ENCODE results near the gene CD38. TPM values are rescaled to one million over a fixed set of nuclear protein-coding genes. Genes with fewer than 3 reads are reported as not detected.

Gene CD38
- total RNA-seq, 1 experiment from 2014 or later = not detected

DNA sequence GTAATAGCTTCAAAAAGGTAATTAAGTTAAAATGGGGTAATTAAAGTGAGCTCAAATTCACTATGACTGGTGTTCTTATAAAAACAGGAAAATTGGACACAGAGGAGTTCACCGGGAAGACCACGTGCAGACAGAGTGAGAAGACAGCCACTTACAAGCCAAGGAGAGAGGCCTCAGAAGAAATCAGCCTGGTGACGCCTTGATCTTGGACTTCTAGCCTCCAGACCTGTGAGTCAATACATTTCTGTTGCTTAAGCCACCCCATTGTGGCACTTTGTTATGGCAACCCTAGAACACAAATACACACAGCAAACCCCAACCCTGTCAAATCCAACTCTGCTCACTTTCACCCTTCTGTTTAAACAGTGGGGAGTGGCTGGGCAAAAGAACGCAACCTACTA is 4.1 kb upstream of the CD38 start:
- Mint-ChIP-seq H3K4me3 (ENCODE audit: unreplicated experiment) (no peak overlapping the region), H3K36me3 (ENCODE audit: insufficient read depth, unreplicated experiment) (no peaks in the 10 kb centered on the region), H3K9me3 (ENCODE audit: unreplicated experiment) (no peaks in the 10 kb centered on the region), H3K4me1 (ENCODE audit: insufficient read depth, unreplicated experiment) (no peaks in the 10 kb centered on the region), H3K27ac (ENCODE audit: low read depth, unreplicated experiment) (no peak overlapping the region), H3K27me3 (ENCODE audit: insufficient read depth, unreplicated experiment) (peaks cover 43% of the 10 kb centered on the region)
- TF ChIP-seq, protein P1, sequence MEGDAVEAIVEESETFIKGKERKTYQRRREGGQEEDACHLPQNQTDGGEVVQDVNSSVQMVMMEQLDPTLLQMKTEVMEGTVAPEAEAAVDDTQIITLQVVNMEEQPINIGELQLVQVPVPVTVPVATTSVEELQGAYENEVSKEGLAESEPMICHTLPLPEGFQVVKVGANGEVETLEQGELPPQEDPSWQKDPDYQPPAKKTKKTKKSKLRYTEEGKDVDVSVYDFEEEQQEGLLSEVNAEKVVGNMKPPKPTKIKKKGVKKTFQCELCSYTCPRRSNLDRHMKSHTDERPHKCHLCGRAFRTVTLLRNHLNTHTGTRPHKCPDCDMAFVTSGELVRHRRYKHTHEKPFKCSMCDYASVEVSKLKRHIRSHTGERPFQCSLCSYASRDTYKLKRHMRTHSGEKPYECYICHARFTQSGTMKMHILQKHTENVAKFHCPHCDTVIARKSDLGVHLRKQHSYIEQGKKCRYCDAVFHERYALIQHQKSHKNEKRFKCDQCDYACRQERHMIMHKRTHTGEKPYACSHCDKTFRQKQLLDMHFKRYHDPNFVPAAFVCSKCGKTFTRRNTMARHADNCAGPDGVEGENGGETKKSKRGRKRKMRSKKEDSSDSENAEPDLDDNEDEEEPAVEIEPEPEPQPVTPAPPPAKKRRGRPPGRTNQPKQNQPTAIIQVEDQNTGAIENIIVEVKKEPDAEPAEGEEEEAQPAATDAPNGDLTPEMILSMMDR (IDR thresholded peaks at IDR 0.05; ENCODE audit: unreplicated experiment) = no peak
- CTCF ChIA-PET = interaction anchor here (0.6 to 0.7 kb wide), 2 partner anchors 55 to 179 kb away, joined by 3 to 5 read pairs; no protein-coding TSS in a partner anchor
- DNase-seq (ENCODE audit: unreplicated experiment) = peak; percentile 33
- intact Hi-C loops (cut with micrococcal nuclease) = no loop called here
- no TSS peak for BruUV-seq (replicated peaks)
- POLR2A ChIA-PET = no interaction called here

DNA sequence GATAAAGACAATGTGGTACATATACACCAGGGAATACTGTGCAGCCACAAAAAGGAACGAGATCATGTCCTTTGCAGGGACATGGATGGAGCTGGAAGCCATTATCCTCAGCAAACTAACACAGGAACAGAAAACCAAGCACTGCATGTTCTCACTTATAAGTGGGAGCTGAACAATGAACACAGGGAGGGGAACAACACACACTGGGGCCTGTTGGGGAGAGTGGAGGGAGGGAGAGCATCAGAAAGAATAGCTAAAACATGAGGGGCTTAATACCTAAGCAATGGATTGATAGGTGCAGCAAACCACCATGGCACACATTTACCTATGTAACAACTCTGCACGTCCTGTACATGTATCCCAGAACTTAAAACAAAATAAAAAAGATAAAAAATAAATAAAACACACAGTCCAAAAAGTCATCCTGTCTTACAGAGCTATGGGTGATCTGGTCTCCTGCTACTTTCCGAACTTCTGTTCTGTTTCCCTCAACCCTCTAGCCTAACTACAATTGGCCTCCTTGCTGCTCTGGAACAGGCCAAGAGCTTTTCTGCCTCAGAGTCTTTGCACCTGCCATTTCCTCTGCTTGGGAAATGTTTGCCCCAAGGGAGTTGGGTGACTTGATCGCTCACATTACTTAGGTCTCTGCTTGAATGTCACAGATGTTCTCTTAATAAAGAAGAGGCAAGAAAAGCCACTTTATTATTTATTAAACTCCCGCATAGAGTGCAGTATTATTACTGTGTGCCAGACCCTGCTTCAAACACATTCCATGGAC is 1.1 kb upstream of the CD38 start:
- TF ChIP-seq, protein P1 (IDR thresholded peaks at IDR 0.05; ENCODE audit: unreplicated experiment) = no peak
- H3K36me3 Mint-ChIP-seq (ENCODE audit: insufficient read depth, unreplicated experiment) = no peaks in the 10 kb centered on the region
- intact Hi-C loops (cut with micrococcal nuclease) = no loop called here
- H3K27me3 Mint-ChIP-seq (ENCODE audit: insufficient read depth, unreplicated experiment) = peaks cover 38% of the 10 kb centered on the region
- POLR2A ChIA-PET = no interaction called here
- no peaks in the 10 kb centered on the region for H3K9me3 Mint-ChIP-seq (ENCODE audit: unreplicated experiment)
- BruUV-seq (replicated peaks) = no TSS peak
- peaks cover 17% of the 10 kb centered on the region for H3K4me1 Mint-ChIP-seq (ENCODE audit: insufficient read depth, unreplicated experiment)
- CTCF ChIA-PET = no interaction called here
- H3K4me3 Mint-ChIP-seq (ENCODE audit: unreplicated experiment) = no peak overlapping the region
- no peak overlapping the region for H3K27ac Mint-ChIP-seq (ENCODE audit: low read depth, unreplicated experiment)
- no peak for DNase-seq (ENCODE audit: unreplicated experiment)

DNA sequence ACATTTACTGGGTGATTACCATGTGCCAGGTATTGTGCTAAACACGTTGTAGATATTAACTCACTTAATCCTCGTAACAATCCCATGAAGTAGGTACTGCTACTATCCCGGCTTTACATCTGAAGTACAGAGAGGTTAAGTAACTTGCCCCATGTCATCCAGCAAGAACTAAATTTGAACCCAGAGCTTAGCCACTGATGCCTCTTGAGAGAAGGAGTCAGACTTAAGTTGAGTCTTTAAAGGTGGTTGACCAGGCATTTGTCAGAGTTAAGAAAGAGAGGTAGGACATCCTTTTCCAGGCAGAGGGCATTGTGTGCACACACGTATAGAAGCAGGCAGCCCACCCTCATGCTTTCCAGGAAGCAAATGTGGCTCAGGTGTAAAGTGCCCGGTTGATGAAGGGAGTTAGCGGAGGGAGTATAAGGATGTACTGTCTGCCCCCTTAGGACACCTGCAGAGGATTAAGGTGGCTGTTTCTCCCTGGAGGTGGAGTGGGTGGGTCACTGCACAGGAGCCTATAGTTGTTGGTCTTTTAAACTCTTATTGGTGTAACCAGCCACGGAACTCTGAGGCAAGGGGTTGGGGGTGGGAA is 335 bp upstream of the CD38 start:
- Mint-ChIP-seq H3K9me3 (ENCODE audit: unreplicated experiment) (no peaks in the 10 kb centered on the region), H3K27me3 (ENCODE audit: insufficient read depth, unreplicated experiment) (peaks cover 31% of the 10 kb centered on the region), H3K4me3 (ENCODE audit: unreplicated experiment) (no peak overlapping the region), H3K4me1 (ENCODE audit: insufficient read depth, unreplicated experiment) (peaks cover 18% of the 10 kb centered on the region), H3K27ac (ENCODE audit: low read depth, unreplicated experiment) (no peak overlapping the region), H3K36me3 (ENCODE audit: insufficient read depth, unreplicated experiment) (no peaks in the 10 kb centered on the region)
- ChIA-PET CTCF (no interaction called here), POLR2A (no interaction called here)
- intact Hi-C loops (cut with micrococcal nuclease) = no loop called here
- DNase-seq (ENCODE audit: unreplicated experiment) = no peak
- TF ChIP-seq, protein P1 (IDR thresholded peaks at IDR 0.05; ENCODE audit: unreplicated experiment) = no peak
- no TSS peak for BruUV-seq (replicated peaks)

DNA sequence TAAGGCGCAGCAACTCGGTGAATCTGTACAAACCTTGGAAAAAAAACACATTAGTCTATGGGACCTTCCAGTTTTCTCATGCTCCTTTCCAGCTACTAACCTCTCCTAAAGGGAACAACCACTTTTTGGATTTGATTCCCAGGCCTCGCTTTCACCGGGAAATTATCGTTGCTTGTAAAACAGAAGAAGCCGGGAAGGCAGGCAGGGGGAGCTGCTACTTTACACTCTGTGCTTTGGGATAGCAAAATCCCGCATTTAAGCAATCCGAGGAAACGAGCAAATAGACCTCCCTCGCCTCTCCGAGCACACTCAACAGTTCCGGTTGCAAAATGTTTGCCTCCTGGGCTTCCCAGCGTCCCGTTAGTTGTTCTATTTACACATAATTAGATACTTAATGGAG is 1.2 kb downstream of the CD38 start:
- intact Hi-C loops (cut with micrococcal nuclease) = no loop called here

More for the DNA sequence above, 1.2 kb downstream of the CD38 start:
- Mint-ChIP-seq H3K4me1 (ENCODE audit: insufficient read depth, unreplicated experiment) (peaks cover 18% of the 10 kb centered on the region), H3K36me3 (ENCODE audit: insufficient read depth, unreplicated experiment) (no peaks in the 10 kb centered on the region), H3K4me3 (ENCODE audit: unreplicated experiment) (peak overlapping the region; percentile 53), H3K27me3 (ENCODE audit: insufficient read depth, unreplicated experiment) (peaks cover 18% of the 10 kb centered on the region), H3K27ac (ENCODE audit: low read depth, unreplicated experiment) (peak overlapping the region; percentile 46), H3K9me3 (ENCODE audit: unreplicated experiment) (no peaks in the 10 kb centered on the region)
- peak; percentile 81 for DNase-seq (ENCODE audit: unreplicated experiment)
- BruUV-seq (replicated peaks) = no TSS peak
- ChIA-PET POLR2A (interaction anchor here (0.5 to 0.6 kb wide), 2 partner anchors 149 to 222 kb away, joined by 3 to 4 read pairs; no protein-coding TSS in a partner anchor), CTCF (interaction anchor here (0.6 to 1.7 kb wide), 7 partner anchors 21 to 1668 kb away, joined by 3 to 4 read pairs (median 3); no protein-coding TSS in a partner anchor)
- TF ChIP-seq, protein P1 (IDR thresholded peaks at IDR 0.05; ENCODE audit: unreplicated experiment) = no peak

Data from MCF 10A (cell line).